Measurements from ENCODE around the gene PCDHA8.
"Not testable (repeated sequence)": the region's sequence is repeated elsewhere in the genome, so short reads cannot be mapped to it uniquely, and the experiment has no call there.

The PCDHA8 gene

DNA sequence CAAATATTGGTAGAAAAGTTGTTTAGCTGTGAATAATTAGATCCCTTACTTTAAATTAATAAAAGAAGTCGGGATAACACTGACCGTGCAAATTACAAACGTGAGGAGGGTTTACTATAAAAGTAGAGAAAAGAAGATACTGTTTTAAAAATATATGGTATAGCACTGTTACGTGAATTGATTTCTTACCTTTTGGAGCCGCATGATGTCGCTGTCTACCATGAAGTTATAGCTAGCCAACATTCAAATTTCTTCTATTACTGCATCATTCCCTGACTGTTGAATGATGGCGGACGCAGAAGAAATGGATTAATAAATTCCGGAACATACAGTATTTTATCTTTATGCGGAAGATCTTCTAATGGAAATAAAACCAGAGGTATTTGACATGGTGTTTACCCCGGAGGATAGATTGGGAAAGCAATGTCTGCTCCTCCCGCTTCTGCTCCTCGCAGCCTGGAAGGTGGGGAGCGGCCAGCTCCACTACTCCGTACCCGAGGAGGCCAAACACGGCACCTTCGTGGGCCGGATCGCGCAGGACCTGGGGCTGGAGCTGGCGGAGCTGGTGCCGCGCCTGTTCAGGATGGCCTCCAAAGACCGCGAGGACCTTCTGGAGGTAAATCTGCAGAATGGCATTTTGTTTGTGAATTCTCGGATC lies 13.2 kb upstream of the PCDHA8 start, which contains the start of gene PCDHA6:
TSS of gene PCDHA6 (plus strand) at position 257 of the 658 bp plus-strand sequence. CDS start at position 389, 132 bp downstream.
- DNase-seq (ENCODE audit: low read depth), result no peak

DNA sequence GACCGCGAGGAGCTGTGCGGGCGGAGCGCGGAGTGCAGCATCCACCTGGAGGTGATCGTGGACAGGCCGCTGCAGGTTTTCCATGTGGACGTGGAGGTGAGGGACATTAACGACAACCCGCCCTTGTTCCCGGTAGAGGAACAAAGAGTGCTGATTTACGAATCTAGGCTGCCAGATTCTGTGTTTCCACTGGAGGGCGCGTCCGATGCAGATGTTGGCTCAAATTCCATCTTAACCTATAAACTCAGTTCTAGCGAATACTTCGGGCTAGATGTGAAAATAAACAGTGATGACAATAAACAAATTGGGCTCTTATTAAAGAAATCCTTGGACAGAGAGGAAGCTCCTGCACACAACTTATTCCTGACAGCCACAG lies 12.6 kb upstream of the PCDHA8 start:
- no peak for DNase-seq (ENCODE audit: low read depth)

DNA sequence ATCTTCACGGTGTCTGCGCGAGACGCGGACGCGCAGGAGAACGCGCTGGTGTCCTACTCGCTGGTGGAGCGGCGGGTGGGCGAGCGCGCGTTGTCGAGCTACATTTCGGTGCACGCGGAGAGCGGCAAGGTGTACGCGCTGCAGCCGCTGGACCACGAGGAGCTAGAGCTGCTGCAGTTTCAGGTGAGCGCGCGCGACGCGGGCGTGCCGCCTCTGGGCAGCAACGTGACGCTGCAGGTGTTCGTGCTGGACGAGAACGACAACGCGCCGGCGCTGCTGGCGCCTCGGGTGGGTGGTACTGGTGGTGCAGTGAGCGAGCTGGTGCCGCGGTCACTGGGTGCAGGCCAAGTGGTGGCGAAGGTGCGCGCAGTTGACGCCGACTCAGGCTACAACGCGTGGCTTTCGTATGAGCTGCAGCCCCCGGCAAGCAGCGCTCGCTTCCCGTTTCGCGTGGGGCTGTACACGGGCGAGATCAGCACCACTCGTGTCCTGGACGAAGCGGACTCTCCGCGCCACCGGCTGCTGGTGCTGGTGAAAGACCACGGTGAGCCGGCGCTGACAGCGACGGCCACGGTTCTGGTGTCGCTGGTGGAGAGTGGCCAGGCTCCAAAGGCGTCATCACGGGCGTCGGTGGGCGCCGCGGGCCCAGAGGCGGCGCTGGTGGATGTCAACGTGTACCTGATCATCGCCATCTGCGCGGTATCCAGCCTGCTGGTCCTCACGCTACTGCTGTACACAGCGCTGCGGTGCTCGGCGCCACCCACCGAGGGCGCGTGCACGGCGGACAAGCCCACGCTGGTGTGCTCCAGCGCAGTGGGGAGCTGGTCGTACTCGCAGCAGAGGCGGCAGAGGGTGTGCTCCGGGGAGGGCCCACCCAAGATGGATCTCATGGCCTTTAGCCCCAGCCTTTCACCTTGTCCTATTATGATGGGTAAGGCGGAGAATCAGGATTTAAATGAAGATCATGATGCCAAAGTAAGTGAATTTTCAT lies 11.2 kb upstream of the PCDHA8 start:
- not testable (repeated sequence) for DNase-seq (ENCODE audit: low read depth)

DNA sequence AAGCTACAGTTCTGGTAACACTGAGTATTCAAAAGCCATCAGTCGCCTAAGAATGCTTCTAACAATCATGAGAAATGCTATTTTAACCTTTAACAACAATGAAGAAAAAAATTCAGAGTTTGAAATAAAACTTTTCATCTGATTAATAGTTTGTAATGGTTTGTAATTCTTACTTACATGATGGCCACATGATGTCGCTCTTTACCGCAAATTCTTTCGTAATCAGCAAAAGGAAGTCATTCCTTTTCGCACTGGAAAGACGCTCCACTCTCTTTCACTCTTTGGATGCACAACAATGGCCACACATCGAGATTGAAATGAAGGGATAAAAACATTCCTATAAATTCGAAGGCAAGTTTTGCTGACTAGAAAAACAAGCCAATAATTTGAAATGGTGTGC lies 7.0 kb upstream of the PCDHA8 start, which contains the start of gene PCDHA7:
TSS of gene PCDHA7 (plus strand) at position 277 of the 400 bp plus-strand sequence. CDS start at position 392, 115 bp downstream.
- DNase-seq (ENCODE audit: low read depth), result no peak

DNA sequence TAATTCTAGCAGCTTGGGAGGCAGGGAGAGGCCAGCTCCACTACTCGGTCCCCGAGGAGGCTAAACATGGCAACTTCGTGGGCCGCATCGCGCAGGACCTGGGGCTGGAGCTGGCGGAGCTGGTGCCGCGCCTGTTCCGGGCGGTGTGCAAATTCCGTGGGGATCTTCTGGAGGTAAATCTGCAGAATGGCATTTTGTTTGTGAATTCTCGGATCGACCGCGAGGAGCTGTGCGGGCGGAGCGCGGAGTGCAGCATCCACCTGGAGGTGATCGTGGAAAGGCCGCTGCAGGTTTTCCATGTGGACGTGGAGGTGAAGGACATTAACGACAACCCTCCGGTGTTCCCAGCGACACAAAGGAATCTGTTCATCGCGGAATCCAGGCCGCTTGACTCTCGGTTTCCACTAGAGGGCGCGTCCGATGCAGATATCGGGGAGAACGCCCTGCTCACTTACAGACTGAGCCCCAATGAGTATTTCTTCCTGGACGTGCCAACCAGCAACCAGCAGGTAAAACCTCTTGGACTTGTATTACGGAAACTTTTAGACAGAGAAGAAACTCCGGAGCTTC lies 6.5 kb upstream of the PCDHA8 start:
- not testable (repeated sequence) for DNase-seq (ENCODE audit: low read depth)

DNA sequence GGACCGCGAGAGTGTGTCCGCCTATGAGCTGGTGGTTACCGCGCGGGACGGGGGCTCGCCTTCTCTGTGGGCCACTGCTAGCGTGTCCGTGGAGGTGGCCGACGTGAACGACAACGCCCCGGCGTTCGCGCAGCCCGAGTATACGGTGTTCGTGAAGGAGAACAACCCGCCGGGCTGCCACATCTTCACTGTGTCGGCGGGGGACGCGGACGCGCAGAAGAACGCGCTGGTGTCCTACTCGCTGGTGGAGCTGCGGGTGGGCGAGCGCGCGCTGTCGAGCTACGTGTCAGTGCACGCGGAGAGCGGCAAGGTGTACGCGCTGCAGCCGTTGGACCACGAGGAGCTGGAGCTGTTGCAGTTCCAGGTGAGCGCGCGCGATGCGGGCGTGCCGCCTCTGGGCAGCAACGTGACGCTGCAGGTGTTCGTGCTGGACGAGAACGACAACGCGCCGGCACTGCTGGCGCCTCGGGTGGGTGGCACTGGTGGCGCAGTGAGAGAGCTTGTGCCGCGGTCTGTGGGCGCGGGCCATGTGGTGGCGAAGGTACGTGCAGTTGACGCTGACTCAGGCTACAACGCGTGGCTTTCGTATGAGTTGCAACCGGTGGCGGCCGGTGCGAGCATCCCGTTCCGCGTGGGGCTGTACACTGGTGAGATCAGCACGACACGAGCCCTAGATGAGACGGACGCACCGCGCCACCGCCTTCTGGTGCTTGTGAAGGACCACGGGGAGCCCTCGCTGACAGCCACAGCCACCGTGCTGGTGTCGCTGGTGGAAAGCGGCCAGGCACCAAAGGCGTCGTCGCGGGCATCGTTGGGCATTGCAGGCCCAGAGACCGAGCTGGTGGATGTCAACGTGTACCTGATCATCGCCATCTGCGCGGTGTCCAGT lies 5.1 kb upstream of the PCDHA8 start:
- no peak for DNase-seq (ENCODE audit: low read depth)

DNA sequence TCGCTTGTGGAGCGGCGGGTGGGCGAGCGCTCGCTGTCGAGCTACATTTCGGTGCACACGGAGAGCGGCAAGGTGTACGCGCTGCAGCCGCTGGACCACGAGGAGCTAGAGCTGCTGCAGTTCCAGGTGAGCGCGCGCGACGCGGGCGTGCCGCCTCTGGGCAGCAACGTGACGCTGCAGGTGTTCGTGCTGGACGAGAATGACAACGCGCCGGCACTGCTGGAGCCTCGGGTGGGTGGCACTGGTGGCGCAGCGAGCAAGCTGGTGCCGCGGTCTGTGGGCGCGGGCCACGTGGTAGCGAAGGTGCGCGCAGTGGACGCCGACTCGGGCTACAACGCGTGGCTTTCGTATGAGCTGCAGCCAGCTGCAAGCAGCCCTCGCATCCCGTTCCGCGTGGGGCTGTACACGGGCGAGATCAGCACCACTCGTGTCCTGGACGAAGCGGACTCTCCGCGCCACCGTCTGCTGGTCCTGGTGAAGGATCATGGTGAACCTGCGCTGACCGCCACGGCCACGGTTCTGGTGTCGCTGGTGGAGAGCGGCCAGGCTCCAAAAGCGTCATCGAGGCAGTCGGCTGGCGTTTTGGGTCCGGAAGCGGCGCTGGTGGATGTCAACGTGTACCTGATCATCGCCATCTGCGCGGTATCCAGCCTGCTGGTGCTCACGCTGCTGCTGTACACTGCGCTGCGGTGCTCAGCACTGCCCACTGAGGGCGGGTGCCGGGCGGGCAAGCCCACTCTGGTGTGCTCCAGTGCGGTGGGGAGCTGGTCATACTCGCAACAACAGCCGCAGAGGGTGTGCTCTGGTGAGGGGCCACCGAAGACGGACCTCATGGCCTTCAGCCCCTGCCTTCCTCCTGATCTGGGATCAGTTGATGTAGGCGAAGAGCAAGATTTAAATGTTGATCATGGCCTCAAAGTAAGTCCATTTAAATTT lies 2.1 kb downstream of the PCDHA8 start:
- DNase-seq (ENCODE audit: low read depth), result no peak

DNA sequence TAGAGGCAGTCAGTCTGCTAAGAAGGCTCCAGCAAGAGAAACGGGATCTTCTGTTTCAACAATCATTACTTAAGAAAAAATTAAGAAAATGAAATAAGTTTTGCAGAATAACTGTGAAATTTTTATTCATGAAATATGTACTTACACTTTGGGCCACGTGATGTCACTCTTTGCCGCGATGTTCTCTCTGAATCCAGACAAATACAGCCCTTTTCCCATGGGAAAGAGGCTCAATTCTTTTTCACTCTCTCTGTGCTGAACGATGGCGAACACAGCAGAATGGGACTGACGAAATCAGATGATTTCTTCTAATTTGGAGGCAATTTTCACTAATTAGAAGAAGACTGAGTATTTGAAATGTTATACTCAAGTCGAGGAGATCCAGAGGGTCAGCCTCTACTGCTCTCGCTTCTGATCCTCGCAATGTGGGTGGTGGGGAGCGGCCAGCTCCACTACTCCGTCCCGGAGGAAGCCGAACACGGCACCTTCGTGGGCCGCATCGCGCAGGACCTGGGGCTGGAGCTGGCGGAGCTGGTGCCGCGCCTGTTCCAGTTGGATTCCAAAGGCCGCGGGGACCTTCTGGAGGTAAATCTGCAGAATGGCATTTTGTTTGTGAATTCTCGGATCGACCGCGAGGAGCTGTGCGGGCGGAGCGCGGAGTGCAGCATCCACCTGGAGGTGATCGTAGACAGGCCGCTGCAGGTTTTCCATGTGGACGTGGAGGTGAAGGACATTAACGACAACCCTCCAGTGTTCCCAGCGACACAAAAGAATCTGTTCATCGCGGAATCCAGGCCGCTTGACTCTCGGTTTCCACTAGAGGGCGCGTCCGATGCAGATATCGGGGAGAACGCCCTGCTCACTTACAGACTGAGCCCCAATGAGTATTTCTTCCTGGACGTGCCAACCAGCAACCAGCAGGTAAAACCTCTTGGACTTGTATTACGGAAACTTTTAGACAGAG lies 7.4 kb downstream of the PCDHA8 start, which contains the start of gene PCDHA9:
TSS of gene PCDHA9 (plus strand) at position 244 of the 964 bp plus-strand sequence. CDS start at position 358, 114 bp downstream.
- not testable (repeated sequence) for DNase-seq (ENCODE audit: low read depth)

DNA sequence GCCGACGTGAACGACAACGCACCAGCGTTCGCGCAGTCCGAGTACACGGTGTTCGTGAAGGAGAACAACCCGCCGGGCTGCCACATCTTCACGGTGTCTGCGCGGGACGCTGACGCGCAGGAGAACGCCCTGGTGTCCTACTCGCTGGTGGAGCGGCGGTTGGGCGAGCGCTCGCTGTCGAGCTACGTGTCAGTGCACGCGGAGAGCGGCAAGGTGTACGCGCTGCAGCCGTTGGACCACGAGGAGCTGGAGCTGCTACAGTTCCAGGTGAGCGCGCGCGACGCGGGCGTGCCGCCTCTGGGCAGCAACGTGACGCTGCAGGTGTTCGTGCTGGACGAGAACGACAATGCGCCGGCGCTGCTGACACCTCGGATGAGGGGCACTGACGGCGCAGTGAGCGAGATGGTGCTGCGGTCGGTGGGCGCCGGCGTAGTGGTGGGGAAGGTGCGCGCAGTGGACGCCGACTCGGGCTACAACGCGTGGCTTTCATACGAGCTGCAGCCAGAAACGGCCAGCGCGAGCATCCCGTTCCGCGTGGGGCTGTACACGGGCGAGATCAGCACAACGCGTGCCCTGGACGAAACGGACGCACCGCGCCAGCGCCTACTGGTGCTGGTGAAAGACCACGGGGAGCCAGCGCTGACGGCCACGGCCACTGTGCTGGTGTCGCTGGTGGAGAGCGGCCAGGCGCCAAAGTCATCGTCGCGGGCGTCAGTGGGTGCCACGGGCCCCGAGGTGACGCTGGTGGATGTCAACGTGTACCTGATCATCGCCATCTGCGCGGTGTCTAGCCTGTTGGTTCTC lies 9.0 kb downstream of the PCDHA8 start:
- not testable (repeated sequence) for DNase-seq (ENCODE audit: low read depth)

DNA sequence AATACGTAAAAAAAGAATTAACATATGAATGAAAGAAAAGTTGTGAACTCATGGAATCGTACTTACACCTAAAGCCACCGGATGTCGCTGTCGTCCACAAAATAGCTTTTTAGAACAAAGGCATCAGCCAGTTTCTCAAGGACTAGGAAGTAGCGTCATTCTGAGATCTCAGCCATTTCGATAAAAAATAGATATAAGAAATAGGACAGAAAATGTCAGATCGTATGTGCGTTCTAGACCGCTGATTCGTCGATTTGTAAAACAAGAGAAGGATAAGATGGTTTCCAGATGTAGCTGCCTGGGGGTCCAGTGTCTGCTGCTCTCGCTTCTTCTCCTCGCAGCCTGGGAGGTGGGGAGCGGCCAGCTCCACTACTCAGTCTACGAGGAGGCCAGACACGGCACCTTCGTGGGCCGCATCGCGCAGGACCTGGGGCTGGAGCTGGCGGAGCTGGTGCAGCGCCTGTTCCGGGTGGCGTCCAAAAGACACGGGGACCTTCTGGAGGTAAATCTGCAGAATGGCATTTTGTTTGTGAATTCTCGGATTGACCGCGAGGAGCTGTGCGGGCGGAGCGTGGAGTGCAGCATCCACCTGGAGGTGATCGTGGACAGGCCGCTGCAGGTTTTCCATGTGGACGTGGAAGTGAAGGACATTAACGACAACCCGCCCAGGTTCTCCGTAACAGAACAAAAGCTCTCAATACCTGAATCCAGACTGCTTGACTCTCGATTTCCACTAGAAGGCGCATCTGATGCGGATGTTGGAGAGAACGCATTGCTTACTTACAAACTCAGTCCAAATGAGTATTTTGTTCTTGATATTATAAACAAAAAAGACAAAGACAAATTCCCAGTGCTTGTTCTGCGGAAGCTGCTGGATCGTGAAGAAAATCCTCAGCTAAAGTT lies 15.0 kb downstream of the PCDHA8 start, which contains the start of gene PCDHA10:
TSS of gene PCDHA10 (plus strand) at position 126 of the 903 bp plus-strand sequence. CDS start at position 278, 152 bp downstream.
- no peak for DNase-seq (ENCODE audit: low read depth)

DNA sequence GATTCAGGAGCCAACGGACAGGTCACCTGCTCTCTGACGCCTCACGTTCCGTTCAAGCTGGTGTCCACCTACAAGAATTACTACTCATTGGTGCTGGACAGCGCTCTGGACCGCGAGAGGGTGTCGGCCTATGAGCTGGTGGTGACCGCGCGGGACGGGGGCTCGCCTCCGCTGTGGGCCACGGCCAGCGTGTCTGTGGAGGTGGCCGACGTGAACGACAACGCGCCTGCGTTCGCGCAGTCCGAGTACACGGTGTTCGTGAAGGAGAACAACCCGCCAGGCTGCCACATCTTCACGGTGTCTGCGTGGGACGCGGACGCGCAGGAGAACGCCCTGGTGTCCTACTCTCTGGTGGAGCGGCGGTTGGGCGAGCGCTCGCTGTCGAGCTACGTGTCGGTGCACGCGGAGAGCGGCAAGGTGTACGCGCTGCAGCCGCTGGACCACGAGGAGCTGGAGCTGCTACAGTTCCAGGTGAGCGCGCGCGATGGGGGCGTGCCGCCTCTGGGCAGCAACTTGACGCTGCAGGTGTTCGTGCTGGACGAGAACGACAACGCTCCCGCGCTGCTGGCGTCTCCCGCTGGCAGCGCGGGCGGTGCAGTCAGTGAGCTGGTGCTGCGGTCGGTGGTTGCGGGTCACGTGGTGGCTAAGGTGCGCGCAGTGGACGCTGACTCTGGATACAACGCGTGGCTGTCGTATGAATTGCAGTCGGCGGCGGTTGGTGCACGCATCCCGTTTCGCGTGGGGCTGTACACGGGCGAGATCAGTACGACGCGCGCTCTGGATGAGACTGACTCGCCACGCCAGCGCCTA lies 16.4 kb downstream of the PCDHA8 start:
- no peak for DNase-seq (ENCODE audit: low read depth)

DNA sequence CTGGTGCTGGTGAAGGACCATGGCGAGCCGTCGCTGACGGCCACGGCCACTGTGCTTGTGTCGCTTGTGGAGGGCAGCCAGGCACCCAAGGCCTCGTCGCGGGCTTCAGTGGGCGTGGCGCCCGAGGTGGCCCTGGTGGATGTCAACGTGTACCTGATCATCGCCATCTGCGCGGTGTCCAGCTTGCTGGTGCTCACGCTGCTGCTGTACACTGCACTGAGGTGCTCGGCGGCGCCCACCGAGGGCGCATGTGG lies 16.9 kb downstream of the PCDHA8 start:
- DNase-seq (ENCODE audit: low read depth), result no peak

DNA sequence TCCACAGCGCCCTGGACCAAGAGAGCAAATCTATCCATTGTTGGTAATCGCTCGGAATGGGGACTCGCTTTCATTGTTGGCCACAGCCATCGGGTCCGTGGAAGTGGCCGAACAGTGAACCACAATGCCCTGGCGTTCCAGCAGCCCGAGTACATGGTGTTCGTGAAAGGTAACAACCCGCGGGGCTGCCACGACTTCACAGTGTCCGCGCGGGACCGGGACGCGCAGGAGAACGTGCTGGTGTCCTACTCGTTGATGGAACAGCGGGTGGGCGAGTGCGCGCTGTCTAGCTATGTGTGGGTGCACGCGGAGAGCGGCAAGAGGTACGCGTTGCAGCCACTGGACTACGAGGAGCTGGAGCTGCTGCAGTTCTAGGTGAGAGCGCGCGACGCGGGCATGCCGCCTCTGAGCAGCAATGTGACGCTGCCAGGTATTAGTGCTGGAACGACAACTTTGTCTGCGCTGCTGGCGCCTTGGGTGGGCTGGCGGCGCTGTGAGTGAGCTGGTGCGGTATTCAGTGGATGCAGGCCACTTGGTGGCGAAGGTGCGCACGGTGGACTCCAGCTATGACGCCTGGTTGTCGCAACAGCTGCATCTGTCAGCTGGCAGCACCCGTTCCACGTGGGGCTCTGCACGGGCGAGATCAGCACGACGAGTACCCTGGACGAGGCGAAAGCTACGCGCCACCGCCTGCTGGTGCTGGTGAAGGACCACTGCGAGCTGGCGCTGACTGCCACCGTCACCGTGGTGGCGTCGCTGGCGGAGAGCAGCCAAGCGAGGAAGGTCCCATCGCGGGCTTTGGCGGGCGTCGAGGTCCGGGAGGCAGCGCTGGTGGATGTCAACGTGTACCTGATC lies 21.7 kb downstream of the PCDHA8 start:
- no peak for DNase-seq (ENCODE audit: low read depth)

DNA sequence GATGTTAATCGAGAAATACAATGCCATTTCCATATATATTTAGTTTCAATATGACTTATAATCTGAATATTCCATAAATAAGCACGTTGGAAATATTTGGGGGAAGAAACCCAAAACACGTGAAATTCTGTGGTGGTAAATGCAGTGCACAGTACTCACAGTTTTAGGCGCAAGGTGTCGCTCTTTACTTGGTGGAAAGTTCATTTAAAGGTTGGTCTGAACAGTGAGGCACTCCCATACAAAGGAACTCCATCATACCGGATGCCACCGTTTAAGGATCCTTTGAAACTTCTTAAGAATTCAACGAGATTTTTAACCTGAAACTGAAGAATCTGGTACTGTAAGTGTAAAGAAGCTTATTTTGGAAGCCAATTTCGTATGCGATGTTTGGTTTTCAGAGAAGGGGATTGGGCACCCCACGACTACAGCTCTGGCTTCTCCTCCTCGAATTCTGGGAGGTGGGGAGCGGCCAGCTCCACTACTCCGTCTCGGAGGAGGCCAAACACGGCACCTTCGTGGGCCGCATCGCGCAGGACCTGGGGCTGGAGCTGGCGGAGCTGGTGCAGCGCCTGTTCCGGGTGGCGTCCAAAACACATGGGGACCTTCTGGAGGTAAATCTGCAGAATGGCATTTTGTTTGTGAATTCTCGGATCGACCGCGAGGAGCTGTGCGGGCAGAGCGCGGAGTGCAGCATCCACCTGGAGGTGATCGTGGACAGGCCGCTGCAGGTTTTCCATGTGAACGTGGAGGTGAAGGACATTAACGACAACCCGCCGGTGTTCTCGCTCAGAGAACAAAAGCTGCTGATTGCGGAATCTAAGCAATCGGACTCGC lies 28.0 kb downstream of the PCDHA8 start, which contains the start of gene PCDHA11:
TSS of gene PCDHA11 (plus strand) at position 237 of the 834 bp plus-strand sequence. CDS start at position 384, 147 bp downstream.
- DNase-seq (ENCODE audit: low read depth), result no peak
